H4 (cell line): ENCODE results near the gene PKN2. TPM values are rescaled to one million over a fixed set of nuclear protein-coding genes. Genes with fewer than 3 reads are reported as not detected.
"Not testable (repeated sequence)": the region's sequence is repeated elsewhere in the genome, so short reads cannot be mapped to it uniquely, and the experiment has no call there.

Experiments
- DNase-seq: peaks from one replicate; pipeline ENCODE4 v3.0.0-alpha.2; 2015; ENCODE audit warnings: low spot score
- total RNA-seq: library from RNA; depleted of rRNA; stranded (reverse); fragments of >200 nt; shearing (Covaris generic); gene quantifications from 2 replicates; pipeline ENCODE4 v1.2.3, GENCODE V29; 2014

Gene PKN2
- total RNA-seq, 1 experiment from 2014 or later, result 14.8 TPM

DNA sequence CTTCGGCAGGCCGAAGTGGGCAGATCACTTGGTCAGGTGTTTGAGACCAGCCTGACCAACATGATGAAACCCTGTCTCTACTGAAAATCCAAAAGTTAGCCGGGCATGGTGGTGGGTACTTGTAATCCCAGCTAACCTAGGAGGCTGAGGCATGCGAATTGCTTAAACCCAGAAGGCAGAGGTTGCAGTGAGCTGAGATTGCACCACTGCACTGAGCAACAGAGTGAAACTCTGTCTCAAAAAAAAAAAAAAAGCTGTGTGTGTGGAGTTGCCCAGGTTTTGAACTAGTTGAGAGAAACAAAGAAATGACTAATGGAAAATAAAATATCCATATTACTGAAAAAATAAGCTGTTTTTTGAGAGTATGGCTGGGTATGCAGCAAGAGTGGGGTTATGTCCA is 107.1 kb downstream of the PKN2 start:
- no peak for DNase-seq

DNA sequence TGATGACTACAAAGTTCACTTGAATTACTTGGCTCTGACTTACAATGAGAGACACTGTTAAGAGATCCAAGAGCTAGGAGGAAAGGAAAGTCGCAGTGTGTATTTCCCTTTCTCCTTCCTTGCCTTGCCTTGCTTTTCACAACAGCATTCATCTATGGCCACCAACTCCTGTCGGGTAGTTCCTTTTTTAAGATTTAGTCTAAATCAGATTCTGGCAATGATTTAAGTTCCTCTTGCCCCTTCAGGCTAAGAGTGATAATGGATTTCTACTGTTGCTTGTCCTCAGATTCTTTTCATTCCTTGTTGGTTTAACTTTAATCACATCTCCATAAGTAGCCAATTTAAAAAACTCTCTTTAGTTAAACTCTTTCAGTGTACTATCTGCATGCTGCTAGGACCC is 115.4 kb downstream of the PKN2 start:
- no peak for DNase-seq

DNA sequence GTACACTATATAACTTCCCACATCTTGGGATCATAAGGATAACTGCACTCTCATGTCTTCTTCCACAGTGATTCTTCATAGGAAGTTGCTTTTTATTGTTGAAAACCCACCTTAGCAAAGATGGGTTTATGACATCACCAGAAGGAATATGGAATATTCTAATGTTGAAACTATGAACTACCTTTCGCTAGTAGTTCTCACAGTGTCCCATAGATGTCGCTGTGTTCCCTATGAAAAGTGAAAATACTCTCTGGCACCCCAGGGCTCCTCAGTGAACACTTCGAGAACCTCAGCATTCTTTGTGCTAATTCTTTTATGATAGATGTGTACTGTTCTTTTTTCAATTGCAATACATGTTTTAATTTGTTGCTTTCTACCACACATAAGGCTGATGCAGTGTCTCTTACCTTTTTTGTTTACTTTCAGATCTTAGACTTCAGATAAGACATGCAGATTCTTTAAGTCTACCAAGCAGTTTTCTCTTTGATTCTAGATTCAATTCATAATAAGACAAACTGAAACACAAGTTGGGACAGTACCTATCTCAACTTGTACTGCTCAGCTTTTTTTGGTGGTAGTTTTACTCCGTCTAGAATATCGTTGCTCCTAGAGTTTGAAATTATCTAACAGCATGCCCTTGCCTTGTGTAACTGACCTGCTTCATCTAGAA is 116.4 kb downstream of the PKN2 start:
- DNase-seq, result no peak

DNA sequence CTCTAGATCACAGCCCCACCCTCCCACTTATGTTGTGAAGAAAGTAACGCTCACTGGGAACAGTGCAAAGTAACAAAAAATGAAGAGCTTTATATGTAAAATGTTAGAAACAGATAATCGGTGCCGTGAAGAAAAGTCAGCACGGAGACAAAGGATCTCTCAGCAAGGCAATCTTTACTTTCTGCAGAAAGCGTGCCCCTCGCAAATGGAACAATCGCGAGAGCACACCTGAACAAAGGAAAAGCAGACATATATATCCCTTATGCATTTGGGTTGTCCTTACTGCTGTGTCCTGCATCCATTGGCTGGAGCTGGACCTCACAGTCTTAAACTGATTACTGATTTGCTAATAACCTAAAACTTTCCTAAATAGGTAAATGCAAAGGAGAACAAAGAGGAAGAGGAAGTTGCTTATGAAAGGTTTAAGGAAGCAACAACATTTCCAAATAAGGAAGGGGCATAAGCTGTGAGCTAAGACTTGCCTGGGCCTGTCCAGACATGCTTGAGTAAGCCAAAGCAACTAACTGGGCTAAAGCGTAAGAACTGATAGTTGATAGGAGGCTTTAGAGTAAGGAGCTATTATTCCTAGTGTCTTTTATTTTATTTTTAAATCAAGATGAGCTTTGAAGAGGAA is 117.6 kb downstream of the PKN2 start:
- peak; percentile 7 for DNase-seq

DNA sequence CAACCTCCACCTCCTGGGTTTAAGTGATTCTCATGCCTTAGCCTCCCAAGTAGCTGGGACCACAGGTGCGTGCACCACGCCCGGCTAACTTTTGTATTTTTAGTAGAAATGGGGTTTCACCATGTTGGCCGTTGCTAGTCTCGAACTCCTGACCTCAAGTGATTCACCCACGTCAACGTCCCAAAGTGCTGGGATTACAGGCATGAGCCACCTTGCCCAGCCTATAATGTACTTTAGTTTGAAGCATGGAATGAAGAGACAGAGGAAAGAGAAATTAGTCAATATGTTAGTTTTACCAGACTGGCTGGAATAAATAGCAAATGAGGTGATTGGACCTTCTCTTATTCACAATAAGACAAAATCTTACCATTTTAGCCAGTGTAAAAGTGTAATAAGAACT is 118.3 kb downstream of the PKN2 start:
- no peak for DNase-seq

DNA sequence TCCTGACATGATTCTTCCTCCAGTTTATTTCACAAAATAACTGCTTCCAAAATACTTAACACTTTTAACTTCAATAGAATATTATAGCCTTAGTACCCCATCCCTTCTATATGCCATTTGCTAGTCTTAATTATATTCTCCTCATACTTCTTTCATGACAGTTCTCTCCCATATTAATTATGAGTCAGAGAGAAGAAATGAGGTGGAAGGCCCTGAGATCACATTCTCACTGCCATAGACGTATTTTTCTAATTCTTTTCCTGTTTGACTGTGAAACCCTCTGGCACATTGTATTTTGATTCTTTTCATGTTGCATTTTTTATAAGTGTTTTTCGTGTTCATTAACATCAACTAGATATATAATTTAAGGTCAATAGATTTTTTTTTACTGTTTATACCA is 118.9 kb downstream of the PKN2 start:
- DNase-seq, result no peak

DNA sequence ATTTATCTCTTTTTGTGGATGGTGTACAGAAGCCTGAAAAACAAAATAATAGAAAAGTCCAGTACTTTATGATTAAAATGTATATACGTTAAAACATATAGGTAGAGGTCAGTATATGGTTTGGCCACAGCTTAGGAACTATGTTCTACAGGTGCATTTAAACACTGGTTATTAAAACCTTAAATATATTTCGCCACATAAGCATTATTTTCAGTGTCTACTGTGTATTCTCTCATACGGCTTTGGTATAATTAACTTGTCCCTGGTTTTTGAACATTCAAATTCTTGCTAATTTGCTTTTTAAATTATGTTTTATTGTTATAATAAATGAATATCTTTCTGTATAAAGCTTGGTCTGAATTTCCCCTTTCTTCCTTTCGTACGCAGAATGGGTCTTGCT is 119.4 kb downstream of the PKN2 start:
- no peak for DNase-seq

DNA sequence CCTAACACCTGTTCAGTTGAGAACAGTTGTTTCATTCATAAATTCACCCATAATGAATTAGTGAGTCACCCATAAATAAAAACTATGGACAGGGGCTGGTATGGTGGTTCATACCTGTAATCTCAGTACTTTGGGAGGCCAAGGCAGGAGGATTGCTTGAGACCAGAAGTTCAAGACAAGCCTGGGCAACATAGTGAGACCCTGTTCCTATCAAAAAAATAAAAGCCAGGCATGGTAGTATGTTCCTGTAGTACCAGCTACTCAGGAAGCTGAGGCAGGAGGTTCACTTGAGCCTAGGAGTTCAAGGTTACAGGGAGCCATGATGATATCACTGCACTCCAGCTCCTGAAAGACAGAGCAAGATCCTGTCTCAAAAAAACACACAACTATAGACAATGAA is 128.3 kb downstream of the PKN2 start:
- no peak for DNase-seq

DNA sequence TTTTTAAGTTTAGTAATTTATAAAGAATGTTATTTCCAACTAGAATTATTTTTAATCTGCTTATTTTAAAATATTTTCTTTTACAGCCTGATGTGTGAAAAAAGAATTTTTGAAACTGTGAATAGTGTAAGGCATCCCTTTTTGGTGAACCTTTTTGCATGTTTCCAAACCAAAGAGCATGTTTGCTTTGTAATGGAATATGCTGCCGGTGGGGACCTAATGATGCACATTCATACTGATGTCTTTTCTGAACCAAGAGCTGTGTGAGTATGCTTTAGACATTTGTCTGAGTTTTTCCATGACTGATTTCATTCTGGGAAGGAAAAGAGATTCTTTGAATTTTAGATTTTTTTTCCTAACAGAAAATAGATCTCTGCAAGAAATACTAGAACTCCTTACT is 129.4 kb downstream of the PKN2 start:
- DNase-seq, result no peak

DNA sequence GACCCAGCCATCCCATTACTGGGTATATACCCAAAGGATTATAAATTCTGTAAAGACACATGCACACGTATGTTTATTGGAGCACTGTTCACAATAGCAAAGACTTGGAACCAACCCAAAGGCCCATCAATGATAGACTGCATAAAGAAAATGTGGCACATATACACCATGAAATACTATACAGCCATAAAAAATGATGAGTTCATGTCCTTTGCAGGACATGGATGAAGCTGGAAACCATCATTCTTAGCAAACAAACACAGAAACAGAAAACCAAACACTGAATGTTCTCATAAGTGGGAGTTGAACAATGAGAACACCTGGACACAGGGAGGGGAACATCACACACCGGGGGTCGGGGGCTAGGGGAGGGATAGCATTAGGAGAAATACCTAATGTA is 135.6 kb downstream of the PKN2 start:
- DNase-seq, result not testable (repeated sequence)

DNA sequence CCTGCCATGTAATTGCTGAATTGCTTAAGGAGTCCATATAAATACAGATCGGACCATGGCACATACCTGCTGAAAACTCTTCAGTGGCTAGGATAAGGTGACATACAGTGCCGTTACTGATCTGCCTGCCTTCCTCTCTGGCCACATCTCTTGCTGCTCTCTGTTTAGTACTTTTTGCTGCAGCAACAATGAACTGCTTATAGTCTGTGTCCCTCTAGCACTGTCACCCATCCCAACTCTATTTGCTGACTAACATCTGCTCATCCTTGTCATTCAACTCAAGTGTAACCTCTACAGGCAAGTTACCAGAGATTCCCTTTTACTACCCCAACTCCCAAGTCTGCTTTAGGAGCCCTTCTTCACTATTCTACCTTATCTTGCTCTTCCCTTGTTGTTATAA is 141.6 kb downstream of the PKN2 start:
- no peak for DNase-seq

DNA sequence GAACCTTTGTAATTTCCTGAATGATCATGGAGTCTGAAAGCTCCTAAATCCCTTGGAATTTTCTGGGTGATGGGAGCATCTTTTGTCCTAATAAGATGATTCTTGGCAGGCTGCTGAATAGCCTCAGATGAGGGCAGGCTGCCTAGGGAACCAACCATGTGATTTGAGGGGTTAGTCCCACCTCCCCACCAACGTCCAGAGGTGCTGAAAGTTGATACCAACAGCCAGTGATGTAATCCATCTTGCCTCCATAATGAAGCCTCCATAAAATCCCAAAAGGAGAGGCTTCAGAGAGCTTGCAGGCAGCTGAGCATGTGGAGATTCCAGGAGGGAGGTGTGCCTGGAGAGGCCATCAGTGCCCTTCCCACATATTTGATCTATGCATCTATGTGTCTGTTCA is 163.6 kb downstream of the PKN2 start:
- DNase-seq, result peak; percentile 3

DNA sequence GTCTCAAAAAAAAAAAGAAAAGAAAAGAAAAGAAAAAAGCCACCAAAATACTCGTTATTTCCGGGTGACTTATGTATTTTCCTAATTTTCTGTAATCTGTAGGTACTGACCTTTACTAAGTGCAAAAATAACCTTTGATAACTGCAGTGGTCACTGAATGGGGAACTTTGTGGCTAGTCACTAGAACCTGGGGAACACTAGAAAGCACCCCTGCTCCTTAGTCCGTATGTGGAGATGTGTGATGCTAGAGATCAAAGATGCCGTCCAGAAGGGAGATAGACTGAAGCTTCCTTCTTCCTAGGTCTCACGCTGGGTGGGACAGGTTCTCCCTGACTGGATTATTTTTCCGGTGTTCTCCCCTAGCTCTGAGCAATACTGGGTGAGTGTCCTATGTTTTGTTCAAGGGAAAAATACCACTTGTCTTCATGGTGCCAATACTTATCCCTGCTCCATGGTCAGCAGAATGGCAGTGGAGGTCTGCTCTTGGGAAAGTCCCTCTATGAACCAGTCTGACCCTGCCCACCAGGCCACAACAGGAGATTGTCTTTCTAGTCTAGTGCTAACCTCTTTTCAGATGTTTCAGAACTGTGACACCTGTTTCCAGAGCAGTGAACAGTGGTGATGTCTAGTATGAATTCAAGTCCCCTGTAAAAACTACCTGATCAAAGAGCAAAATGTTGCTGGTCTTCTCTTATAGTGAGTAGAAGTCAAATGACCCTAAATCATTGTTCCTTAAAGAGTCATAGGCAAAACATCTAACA is 167.4 kb downstream of the PKN2 start:
- DNase-seq, result no peak

DNA sequence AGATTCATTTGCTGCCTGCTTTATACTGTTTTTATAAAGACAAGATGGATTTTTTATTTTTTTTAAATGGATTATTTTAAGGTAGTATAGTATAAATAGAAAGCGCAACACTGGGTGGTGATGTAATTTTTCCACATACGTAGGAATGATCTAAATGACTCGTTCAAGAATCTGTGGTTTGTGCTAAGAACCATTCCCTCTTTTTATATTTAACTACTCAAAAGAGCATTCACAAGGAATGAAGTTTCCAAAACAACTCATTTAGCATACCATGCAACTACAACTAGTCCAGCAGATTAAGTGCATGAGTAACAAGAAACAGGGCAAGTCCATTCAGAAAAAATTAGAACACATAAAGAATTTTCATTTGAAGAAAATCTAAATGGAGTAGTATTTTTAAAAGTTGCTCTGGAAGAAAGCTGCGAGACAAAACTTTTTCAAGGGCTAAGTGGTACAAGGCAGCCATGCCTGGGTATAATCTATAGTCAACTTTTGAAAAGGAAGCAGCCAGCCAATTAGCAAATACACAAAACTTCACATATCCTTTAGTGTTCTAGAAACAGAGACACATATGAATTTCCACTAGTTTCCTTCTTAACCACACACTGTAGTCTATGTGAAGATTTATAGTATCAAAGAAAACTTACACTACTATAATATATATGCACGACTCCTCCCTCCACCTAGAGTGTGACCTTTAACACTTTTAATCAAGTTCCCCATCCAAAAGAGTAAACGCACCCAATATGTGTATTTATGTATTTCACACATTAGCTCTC is 183.9 kb downstream of the PKN2 start:
- no peak for DNase-seq

DNA sequence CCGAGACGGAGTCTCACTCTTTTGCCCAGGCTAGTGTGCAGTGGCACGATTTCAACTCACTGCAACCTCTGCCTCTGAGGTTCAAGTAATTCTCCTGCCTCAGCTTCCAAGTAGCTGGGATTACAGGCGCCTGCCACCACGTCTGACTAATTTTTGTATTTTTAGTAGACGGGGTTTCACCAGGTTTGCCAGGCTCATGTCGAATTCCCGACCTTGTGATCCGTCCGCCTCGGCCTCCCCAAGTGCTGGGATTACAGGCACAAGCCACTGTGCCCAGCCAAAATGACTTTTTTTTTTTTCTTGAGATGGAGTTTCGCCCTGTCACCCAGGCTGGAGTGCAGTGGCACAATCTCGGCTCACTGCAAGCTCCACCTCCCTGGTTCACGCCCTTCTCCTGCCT is 185.6 kb downstream of the PKN2 start:
- DNase-seq, result not testable (repeated sequence)

DNA sequence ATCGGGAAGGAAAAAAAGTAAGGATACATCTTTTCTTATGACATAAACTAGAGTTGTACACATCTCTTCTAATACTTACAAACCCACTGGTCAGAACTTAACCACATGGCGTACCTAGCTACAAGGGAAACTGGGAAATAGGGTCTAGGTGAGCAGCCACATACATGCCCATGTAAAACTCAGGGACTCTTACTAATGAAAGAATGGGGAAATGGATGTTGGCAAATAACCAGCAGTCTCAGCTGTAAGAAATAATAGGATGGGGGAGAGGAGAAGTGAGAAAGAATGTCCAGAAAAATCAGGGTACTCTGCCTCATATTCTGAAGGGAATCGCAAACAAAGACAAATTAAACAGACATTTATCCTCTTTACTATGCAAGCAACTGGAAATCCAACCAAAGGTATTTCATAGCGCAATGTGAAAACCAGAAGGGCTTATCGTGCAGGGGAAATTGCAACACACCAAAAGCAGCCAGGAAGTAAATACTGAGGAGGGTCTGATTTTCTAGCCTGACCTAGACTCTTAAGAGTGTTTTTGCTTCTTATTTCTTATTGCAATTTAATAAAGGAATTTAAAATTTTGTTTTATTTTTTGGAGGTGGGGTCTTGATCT is 189.8 kb downstream of the PKN2 start:
- no peak for DNase-seq

DNA sequence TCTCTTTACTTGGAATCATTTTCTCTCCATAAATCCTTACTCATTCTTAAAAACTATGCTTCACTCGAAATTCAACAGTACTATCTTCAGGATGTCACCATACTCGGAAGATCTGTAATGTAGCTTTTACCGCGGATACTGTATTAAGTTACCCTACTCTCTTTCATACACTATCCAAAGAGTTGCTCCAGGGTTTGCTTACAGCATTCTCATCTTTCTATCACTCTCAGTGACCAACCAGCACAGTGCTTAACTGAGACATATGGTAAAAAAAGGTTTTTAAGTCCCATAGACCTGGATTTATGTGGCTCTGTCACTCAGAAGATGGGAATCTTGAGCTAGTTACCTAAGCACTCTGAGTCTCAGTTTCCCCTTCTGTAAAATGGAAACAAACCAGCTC is 191.5 kb downstream of the PKN2 start:
- DNase-seq, result no peak

DNA sequence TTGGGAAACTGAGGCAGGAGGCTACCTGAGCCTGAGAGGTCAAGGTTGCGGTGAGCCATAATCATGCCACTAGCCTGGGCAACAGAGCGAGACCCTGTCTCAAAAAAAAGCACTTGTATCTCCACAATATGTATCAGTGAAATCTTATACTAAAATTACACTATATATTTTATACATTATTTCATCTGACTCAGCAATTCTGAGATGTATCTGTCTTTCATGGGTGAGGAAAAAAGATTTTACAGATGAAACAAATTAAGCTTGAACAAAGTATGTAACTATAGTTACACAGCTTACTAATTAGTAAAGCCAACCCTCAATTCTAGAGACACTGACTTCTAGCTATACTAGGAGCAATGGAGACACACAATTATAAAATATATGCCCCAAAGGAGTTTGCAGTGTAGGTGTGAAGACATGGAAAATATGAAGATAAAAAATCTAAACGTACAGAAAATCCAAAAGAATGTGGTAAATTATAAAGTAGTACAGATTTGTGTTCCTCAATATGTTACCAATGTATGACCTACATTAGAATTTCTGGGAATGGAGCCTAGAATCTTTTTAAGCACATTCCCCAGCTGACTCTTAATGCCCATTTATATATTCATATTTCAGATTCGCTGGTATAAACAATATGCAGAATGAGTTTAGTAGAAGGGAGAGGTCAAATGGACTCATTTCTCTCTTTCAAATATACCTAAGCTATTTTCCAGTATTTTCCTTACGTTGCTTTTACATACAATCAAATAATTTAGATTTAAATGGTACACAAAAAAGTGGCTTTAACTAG is 192.7 kb downstream of the PKN2 start:
- no peak for DNase-seq

DNA sequence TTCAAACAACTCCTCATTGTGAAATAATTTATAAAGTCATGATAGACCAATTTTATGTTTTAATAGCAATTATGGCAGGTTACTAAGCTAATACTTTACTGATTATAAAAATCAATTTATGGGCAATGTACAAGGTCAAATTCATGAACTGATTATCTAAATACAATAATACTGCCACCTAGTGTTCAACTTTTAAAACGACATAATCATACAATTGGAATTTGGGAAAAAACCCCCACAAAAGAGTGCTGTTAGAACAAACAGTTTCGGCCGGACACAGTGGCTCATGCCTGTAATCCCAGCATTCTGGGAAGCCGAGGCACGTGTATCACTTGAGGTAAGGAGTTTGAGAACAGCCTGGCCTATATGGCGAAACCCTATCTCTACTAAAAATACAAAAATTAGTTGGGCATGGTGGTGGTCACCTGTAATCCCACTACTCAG is 193.3 kb downstream of the PKN2 start:
- no peak for DNase-seq

DNA sequence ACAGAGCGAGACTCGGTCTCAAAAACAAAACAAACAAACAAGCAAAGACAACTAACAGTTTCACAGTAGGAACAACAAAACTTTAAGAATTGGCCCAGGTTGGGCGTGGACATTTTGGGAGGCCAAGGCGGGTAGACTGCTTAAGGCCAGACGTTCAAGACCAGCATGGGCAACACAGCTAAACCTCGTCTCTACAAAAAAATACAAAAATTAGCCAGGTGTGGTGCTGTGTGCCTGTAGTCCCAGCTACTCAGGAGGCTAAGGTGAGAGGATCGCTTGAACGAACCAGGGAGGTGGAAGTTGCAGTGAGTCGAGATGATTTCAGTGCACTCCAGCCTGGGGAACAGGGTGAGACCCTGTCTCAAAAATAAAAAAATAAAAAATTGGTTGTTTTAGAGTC is 193.8 kb downstream of the PKN2 start:
- DNase-seq, result no peak

DNA sequence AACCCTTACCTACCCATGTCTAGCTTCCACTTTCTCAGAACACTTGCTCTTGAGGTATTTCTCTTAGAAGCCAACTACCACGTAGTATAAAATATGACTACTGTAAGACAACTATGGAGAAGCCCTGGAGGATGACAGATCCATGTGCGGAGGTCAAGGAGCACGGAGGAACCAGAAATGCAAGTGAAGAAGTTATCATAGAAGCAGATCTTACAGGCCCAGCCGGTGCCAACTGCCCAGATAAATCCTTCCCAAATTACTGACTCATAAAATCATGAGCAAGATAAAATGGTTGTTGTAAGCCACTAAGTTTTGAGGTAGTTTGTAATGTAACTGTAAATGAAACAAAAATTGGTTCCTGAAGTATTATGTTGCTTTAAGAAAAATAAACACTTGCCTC is 194.7 kb downstream of the PKN2 start:
- DNase-seq, result no peak
